ENCODE data around the gene CACNB4.
A peak's percentile ranks its signal among the peaks of the same experiment; 100 is the strongest.

CACNB4 gene

DNA sequence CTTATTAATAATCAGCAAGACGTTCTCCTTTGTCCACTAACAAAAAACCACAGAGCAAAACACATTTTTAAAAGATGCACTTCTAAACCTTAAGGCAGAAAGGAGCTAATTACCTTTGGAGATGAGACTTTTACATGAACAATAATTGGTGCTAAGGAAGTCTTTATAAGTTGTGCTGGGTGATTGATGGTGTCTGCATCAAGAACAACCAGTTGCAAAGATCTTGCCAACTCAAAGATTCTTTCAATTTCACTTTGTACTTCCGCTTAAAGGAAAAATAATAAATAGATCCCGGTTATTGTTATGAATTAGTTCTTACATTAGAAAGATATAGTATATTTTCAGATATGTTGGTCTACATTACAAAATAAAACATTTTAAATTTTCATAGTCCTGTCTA, 243.7 kb downstream of the CACNB4 start:
- no peak for DNase-seq (ENCODE audit: low read depth)

DNA sequence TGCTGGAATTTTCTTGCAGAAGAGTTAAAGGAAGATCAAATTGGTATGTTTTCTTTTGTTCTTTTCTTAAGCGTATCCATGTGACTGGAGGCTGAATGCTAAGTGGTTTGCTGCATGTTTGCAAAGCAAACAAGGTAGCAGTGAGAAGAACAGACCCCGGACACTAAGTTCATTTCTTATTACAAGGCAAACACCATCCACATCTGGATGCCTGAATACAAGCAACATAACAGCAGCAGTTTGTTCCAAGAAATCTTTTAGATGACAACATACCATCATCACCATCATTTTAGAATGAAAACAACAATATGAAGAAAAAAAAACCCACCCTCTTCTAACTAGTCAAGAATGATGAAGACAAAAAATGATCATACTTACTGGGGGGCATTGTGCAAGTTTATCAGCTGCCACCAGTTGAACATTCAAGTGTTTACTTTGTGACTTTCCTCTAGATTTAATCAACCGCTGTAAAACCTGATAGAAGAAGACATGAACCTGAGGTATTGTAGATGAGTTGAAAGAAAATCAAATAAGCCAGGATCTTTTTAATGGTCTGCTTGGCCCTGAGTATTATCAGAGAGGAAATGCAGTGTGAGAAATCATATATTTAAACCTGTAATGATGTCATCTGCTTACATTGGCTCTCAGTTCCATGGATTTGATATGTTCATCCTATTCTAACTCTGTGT, 245.6 kb downstream of the CACNB4 start:
- no peak for DNase-seq (ENCODE audit: low read depth)

DNA sequence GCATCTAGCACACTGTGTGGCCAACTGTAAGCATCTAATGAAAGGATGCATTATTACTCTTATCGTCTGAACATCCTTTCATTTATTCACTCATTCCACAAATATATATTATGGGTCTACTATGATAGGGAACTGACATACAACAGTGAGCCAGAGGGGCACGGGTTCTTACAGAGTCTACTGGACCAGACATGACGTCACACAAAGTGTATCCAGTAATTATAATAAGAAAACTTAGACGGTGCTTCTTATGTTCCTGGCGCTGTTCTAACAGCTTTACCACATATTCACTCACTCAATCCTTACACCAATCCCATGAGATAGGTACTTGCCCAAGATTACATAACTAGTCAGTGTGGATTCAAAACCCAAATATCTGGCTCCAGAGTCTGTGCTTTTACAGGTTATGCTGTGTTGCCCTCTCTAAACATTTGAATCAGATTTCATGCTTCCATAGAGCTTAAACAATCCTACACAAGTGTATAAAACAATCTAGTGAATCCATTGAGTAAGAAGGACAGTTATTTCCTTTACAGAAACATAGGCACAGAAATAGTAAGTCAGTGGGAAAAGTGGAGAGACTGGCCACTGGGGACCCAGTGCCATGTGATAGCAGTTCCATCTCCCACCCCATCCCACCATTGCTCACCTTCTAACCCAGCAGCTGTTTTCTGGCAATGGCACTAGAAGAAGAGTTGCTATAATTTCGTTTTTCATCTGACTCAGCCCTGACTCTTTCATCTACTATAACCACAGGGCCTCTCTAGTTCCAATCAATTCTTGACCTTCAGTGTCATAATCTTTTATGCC, 246.4 kb downstream of the CACNB4 start:
- no peak for DNase-seq (ENCODE audit: low read depth)

DNA sequence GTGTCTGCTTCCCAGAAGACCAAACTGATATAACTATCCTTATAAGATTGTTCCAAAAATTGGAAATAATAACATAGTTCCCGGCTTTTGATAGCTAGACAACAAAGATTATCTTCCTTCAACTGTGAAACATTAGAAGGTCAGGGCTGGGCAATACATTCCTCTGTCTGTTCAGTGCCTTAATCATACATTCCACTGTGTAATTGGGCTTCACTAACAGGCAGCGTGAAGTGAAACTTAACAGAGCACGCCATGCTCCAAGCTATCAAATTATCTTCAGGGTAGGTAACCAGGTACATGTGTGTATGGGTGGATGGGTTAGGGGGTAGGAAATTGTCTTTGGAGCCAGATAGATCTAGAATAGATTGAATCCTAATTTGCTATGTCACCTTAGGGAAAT, 247.1 kb downstream of the CACNB4 start:
- DNase-seq (ENCODE audit: low read depth): no peak

DNA sequence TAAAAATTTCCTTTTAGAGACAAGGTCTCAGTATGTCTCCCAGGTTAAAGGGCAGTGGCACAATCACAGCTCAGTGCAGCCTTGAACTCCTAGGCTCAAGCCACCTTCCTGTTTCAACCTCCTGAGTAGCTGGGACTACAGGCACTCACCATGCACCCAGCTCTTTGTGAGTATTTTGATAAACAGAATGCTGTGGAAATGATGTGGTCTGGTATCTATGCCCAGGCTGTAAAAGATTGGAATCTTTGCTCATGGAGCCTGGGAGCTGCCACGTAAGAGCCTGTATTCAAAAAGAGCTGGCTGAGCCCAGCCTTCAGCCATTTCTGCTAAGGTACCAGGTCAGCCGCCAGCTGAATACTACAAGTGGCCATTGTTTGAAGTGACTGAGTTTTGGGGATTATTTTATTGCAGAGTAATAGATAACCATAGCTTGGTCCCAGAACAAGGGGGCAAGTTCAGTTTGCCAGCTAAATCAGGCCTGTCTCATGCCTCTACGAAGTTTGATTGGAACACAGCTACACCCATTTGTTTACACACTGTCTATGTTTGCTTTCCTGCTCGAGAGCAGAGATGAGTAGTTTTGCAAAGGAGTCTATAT, 249.3 kb downstream of the CACNB4 start:
- DNase-seq (ENCODE audit: low read depth): no peak

DNA sequence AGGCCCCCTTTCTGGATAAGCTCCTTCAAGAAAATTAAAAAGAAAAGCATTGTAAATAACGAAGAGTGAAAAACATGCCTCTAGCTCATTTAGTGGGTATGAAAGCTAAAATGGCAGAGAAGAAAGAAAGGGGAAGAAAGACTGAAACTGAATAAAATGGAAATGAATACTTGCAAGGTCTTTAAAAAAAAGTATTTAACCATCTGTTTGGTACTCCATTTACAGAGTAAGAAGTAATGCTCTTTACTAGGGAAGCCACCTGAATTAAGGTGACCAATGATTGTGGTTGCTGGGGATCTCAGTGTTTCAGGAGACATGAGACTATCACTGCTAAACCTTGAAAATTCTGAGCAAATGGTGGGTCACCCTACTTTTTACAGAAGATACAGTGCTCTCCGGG, 253.0 kb downstream of the CACNB4 start:
- no peak for DNase-seq (ENCODE audit: low read depth)

DNA sequence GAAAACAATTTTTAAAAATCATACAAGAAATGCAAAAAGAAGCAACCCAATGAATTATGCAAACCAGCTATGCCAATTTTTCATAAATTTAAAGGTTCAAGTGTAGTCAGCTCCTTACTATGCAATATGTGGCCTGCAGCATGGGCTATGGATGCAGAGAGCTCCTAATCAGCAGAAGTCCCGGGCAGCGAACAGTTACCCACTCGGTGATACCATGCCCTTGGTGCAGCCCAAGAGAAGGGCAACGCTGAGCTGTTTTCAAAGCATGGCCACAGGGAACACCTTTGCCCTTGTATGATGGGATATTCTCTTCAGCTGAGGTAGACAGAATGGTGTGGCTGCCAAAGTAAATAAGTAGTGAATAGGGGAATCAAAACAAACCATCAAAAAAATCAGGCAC, 253.4 kb downstream of the CACNB4 start:
- no peak for DNase-seq (ENCODE audit: low read depth)

DNA sequence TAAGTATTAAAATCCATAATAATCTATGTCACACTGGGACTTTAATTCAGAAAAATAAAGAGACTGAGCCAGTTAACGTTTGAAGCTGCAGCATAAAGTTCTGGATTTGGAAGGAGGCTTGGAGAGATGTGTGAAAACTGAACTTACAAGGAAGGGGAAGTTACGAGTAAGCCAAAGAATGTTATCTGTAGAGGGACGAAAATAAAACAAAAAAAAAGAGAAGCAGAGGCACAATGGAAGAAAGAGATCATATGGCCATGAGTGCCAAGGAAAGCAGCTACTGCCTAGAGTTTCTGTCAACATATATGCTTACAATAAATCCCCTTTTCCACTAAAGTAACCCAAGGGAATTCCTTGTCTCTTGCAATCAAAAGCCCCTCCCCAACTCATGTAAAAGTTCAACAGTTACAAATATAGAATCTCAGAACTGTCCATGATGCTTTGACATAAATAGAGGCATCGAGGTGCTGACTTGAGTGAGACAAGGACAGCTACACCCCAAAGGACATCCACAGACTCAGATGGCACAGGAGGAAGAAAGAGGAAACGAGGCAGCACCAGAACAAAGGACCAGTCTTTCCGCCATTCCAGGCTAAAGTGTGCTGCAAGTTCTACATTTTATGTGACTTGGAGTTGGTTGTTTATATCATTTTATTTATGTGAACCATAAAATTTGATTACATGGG, 254.5 kb downstream of the CACNB4 start:
- no peak for DNase-seq (ENCODE audit: low read depth)

DNA sequence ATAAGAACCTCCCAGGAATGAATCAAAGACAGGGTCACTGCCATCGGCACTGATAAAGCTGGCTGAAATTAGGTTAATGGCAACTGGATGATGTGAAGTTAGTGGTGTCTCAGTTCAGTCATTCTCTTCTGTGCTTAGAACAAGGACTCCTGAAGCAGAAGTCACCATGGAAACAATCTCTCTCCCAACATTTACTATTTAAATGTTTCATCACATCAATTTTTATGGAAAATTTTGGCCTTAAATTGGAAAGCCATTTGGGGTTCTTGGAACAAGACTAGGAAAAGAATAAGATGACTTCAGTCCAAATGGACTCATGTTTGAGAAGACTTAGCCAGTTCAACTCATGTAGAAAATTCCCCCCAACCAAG, 255.2 kb downstream of the CACNB4 start:
- DNase-seq (ENCODE audit: low read depth): no peak

DNA sequence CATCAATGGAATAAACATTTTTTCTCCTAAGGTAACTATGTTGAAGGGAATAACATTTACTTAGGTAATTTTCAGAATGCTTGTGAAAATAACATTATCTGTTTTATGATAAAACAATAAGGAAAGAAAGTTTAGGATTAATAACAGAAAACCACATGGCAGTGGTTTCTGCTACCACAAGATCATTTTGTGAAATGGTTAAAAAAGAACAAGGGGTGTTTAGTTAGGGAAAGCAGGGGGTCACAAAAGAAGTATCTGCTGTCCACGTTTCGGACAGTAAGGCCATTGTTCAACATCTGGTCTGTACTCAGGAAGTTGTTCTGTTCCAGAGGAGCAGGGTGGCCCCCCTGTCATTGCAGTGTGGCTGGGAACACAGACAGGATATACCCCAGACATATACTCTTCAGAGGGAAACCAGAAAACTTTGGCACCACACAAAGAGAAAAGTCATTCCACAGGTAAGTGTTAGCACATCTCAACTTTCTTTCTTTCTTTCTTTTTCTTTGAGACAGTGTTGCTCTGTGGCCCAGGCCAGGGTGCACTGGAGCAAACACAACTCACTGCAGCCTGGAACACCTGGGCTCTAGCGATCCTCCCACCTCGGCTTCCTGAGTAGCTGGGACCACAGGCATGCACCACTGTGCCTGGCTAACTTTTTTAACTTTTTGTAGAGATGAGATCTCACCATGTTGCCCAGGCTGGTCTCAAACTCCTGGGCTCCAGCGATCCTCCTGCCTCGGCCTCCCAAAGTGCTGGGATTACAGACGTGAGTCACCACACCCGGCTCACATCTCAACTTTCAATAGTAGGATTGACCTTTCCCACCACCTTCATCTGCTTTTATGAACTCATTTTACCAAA, 255.8 kb downstream of the CACNB4 start:
- DNase-seq (ENCODE audit: low read depth): no peak

DNA sequence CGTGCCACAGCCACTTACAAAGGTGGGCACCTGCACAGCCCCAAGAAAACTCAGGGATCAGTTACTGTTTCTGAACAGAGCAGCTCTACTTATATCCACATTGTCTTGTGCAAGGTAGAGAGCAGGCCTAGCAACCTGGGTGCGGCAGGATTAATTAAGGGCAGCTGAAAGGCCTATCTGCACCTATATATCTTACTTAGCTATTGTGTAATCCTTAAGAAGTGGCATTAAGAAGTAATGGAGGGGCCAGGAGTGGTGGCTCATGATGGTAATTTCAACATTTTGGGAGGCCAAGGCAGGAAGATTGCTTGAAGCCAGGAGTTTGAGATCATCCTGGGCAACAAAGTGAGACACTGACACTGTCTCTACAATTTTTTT, 257.8 kb downstream of the CACNB4 start:
- DNase-seq (ENCODE audit: low read depth): no peak

DNA sequence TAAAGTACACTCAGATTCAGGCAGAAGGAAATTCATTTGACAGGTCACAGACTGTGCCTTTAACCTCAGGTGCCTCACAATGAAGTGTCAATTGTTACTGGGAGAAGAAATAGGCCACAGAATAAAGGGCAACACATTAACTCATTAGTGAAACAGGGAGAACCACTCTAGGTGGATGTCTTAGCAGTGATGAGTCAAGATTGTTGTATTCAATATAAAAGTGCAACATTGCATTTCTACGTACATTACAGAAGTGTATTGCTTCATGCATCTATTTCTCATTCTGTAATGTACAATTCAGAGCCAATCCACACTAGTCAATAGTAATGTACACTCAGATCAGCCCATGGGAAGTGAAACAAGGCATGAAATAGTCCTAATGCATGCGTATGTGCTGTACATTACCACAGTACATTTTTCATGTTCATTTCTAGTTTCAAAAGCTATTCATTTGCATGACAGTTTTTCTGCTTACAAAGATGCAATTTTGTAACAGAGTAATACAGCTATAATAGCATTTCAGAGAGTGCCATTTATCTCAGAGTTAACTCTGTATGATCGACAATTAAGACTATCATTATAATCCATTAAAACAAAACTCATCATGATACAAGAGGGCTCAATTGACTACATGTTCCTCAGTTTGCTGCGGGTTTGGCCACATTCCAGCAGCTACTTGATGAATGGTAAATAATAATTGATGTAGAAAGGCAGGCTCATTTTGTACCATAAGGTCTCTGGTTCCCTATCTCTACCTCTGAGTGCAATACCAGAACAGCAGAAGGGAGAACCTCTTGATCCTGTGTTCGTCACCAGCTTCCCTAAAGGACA, 258.4 kb downstream of the CACNB4 start:
- no peak for DNase-seq (ENCODE audit: low read depth)

DNA sequence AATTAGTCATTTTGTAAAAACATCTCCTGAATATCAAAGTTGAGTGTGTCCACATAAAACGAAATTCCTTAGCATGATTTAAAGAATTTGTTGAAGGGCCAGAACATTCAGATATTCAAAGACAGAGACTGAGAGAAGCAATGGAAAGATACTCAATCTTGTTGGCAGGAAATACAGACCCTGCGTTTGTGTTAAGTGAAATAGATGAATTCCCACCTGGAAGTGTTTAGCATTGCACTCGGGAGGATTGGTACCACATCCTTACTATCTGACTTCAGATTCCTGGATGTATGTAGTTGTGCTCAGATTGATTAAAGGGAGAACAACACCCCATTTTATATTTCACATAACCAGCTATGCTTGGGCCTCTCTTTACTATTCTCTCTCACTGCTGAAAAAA, 260.9 kb downstream of the CACNB4 start:
- no peak for DNase-seq (ENCODE audit: low read depth)

DNA sequence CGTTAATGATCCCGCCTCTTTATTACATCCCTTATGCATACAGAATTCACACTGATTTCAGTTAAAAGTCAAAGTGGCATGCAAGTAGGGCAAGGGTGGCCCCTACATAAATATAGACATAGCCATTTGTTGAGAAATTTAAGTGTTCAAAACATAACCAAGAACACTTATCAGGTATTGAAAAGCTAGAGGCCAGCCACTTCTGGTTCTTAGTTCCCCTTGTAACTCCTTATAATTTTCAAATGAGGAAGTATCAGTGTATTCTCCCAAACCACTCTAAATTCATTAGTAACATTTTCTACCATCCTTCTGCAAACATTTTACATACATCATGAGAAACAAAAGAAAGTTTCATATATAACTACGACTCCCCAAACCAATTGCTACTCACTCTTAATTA, 264.9 kb downstream of the CACNB4 start:
- DNase-seq (ENCODE audit: low read depth): no peak

DNA sequence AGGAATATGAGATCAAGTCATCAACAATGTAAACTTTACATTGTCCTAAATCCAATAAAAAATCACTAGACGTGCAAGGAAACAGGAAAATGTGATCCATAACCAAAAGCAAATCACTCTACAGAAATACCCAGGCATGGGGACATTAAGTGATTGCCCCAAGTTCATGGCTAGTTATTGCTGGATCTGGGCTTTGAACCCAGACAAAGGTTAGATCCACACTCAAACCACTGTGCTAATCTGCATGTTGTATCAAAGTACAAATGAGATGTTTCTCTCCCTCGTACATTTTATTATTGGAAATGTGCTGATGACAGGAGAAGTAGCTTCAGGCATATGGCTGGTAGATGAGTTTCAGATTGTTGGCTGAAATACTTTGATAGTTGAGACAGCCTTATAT, 267.9 kb downstream of the CACNB4 start:
- DNase-seq (ENCODE audit: low read depth): no peak

DNA sequence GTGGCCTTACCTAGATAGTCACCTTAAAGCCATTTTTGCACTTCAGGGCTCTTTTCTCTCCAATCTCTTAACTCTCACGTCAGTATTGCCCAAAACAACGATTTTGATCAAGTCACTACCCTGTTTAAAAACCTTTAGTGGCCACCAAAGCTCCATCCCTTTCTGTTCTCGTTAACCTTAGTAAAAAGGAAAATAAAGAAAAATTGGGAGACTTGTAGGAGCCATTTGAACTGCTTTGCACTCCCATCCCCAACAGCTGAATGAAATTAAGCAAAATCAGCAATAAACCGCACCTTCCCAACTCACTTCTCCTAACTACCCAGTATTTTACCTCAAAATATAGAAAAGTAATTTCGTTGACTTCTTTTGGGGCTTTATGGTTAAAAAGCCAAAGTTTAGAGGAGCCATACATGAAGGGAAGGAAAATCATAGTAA, 269.9 kb downstream of the CACNB4 start:
- no peak for DNase-seq (ENCODE audit: low read depth)

DNA sequence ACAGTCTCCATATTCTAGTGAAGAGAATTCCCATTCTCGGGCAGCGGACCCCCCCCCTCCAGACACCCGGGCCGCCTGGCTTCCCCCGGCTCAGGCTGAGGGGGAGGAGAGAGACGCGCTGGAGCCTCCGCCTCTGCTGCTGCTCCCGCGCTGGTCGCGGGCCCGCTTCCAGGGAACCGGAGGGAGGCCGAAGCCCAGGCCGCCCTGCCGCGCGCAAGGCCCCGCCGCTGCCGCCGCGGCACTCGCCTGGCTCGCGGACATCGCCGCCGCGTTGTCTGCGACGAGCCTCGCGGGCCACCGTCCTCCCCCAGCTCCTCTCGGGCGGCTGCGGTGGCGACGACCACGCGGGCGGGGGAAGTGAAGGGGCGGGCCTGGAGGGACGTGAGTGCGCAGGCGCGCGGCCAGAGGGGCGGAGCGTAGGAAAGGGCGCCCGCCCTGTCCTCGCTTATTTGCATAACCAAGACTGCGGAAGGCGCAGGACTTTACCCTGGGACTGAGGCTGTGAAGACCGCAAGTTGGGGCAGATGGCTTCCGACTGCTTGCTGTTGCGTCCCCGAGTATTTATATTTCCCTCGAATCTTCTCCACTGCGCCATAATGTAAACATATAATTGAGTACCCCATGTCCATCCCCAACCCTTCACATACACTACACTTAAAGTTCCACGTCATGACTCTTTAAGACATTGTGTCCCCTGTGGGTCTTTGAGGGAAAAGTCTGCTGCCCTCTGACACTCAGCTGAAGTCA, 270.5 kb downstream of the CACNB4 start, which contains the start of gene ARL5A:
TSS of gene ARL5A (minus strand) at position 279 of the 747 bp plus-strand sequence. CDS start at position 34, 245 bp downstream.
- peak; percentile 96 for DNase-seq (ENCODE audit: low read depth)

DNA sequence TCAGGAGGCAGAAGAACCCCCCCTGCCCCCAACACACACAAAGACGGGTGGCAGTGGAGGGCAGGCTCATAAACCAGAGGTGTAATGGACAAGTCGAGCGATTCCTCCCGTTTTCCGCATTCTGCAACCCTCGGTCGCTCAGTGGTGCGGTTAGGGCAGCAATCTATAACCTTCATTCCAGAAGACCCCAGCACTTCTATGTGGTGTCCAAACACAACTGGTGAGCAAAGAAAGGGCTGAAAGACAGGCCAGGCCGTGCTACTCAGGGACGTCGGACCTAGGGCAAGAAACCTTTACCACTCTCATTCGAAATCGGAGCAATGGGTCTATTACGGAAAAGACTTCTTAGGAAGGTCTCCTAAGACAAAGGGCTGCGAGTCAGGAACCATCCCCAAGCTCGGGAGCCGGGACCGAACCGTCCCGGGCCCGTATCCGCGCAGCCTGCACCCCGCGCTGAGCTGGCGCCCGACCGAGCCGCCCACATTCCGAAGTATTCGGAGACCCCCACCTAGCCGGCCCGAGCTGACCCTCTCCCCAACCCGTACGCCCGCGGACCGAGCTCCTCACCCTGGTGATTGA, 271.2 kb downstream of the CACNB4 start:
- peak; percentile 9 for DNase-seq (ENCODE audit: low read depth)

DNA sequence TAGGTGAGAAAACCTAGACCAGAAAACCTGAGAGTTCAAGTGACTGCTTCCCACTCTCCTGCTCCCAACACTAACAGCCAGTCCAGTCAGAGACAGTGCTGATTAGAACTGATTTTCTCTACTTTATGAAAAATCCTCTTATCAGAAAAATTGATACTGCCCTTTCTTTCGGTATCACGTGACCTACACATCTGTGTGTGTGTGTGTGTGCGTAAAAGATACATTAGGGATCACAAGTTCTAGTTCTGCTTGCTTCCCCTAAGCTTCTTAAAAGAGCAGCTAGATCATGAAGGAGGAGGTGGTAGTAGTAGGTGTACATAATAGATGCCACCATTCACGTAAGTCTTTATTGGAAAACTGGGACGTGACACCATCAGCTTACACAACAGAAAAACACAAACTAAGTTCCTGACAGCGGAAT, 272.1 kb downstream of the CACNB4 start:
- peak; percentile 14 for DNase-seq (ENCODE audit: low read depth)

DNA sequence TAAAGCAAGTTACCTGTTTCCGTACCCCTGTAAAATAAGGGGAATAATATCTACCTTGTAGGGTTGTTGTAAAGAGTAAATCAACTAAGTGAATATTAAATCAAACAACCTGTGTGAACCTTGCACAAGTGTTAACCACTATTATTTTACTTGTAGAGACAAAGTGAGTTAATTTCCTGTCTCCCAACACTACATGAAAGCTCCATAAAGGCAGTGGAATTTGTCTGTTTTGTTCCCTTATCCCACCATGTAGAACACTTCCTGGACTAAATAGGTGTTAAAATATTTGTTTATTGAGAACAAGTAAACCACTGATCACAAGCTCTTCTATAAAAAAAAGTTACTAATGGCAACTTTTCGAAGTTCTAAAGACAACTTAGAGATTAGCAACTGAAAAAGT, 274.0 kb downstream of the CACNB4 start:
- DNase-seq (ENCODE audit: low read depth): no peak
